GM19193 (cell line): ENCODE results near the gene CTNNA3.

Source experiments
- POLR2A ChIP-seq: IDR thresholded peaks from 4 replicates; pipeline ENCODE4 v1.6.1; 2011; ENCODE audit not compliant: insufficient read depth, insufficient read length; ENCODE audit errors: extremely low read depth

CTNNA3 gene

DNA sequence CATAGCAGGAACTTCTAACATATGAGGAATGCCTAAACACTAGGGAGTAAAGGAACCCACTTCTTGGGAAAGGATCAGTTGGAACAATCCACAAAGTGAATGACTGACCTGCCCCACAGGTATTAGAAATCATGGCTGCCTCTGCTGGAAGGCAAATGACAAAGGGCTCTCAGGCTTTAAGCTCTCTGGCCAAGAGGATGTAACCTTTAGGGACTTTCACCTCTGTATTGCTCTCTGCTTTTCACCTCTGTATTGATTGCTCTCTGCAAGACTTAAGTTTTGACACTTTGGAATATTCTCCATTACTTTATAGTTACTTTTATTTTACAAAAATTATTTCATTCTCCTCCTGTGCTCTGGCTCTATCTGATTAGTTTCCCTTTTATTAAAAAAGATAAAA, 522.2 kb downstream of the CTNNA3 start:
- TF ChIP-seq POLR2A = no peak

DNA sequence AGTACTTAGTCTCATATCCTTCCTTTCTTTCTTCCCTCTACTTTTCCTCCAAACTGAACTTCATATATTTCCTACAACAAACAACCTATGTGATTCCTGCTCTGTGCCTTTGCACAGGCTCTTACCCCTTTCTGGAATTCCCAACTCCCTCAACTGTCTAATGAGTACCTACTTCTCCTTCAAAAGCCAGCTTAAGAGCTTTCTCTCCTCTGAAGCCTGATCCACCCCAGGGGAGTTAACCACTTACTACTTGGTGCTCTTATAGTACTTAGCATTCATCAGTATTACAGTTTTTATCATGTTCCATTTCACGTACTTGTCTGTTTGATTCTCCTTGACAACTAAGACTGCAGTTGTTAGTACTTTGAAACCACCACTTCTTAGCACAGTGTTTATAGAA, 524.0 kb downstream of the CTNNA3 start:
- TF ChIP-seq POLR2A = no peak

DNA sequence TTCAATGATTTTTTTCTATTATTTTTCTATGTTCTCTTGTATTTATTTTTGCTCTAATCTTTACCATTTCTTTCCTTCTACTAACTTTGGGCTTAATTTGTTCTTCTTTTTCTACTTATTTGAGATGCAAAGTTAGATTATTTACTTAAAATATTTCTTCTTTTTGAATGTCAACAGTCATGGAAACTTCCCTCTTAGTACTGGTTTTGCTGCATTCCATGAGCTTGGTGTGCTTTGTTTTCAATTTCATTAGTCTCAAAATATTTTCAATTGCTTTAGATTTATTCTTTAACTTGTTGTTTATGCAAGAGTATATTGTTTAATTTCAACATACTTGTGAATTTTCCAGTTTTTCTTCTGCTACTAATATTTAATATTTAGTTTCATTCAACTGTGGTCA, 539.8 kb downstream of the CTNNA3 start:
- TF ChIP-seq POLR2A = no peak

DNA sequence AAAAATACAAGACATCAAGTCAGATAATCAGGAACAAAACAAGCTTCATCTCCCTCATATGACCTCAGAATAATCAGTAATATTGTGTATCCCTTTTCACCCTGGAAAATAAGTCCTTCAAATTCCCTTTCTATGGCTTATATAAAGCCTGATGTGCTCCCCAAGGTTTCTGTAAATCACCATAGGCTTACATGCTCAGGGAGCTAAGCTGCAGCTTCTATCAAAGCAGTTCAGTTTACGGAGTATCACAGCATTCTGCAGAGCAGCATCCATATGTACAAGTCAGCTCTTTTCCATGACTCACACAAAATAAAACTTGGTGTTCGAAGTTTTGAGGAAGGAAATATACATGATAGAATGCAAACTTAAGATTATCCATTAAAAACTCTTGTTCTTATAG, 544.5 kb downstream of the CTNNA3 start:
- no peak for TF ChIP-seq POLR2A

DNA sequence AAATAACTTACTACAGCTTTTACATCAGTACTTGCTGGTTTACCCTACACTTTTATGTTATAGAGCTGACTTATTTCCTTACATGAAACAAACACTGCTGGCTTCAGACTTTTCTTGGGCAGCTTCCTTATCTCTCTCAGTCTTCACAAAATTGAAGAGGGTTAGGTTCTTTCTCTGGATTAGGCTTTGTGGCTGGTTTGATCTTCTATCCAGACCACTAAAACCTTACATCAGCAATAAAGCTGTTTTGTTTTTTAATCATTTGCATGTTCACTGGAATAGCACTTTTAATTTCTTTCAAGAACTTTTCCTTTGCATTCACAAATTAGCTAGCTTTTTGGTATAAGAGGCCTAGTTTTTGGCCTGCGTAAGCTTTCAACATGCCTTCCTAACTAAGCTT, 551.5 kb downstream of the CTNNA3 start:
- TF ChIP-seq POLR2A = no peak

DNA sequence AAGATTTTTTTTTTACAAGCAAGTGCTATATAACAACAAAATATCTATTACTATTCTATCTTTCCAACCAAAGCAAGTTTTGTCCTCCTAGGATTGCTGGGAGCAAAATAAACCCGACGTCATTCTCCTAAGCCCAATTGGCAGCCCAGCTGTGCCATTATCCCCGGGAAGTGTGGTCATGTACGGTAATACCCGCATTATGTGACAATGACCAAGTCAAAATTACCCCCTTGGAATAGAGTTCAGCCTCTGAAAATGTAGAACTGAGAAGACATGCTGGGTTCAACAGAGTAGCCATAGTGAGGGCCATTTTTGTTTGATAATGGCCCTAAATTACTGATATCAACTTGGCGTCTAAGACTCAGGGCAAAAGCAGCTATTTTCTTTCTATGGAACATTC, 554.7 kb downstream of the CTNNA3 start:
- no peak for TF ChIP-seq POLR2A

DNA sequence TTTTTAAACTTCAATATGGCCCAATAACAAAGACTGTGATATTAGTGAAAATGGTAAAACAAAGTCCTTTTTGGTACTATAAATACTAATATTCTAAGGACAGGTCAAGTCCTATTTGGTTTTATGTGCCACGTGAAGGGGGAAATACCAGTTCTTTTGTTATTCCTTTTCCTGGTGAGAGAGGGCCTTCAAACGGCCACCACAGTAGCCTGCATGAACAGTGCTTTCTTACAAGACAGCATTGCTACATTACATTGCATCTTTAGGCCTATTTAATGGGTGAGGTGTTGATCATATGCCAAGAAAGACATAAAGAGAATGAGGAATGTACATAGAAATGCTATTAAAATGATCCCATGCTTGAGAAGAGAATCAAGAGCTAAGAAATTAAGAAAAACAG, 555.4 kb downstream of the CTNNA3 start:
- TF ChIP-seq POLR2A = no peak

DNA sequence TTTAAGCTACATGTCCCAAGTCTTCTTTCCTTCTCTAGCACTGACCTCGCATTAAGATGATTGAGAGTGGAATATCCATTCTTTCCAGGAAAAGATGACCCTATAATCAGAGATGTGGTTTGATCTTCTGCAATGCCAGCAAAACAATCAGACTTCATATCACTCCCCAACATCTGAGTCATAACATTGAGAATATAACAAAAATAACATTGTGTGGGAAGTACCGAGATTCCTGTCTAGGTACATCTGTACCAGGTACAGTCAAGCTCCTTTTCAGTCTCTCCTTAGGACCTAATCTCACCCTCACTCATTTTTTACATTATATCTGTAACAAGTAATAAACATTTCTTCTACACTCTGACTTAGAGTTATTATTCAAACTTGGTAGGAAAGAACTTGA, 568.6 kb downstream of the CTNNA3 start:
- TF ChIP-seq POLR2A = no peak

DNA sequence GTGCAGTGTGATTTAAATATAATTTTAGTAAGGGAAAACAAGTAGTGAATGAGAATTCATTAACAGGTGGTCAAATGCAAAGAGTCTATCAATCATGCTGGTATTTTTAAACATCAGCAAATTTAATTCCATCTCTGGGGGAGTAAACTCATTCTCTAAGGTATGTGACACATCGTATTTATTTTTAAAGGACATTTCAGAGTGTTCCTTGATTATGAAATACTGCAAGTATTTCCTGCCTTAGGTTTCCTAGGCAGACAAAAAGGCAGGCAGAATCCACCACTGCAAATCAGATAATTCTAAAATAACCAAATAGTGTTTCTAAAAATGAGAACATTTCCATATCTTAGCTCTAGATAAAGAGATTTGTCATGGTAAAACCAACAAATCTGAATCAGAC, 576.3 kb downstream of the CTNNA3 start:
- TF ChIP-seq POLR2A = no peak

DNA sequence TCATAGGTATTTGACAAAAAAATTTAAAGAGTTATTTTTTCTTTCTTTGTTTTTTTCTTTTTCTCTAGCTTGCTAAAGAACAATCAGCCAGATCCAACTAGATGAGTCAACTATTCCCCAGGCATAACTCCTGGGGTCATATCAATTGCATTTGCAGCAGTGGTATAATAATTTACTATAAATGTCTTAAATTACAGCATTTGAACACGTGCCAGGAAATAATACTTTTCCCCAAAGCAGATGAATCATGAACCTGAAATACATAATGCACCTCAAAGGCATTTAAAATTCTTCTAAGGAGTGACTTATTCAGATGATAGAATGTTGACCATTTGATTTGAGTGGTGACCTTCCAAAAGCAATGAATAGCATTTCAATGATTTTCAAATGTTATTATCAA, 580.0 kb downstream of the CTNNA3 start:
- TF ChIP-seq POLR2A = no peak

DNA sequence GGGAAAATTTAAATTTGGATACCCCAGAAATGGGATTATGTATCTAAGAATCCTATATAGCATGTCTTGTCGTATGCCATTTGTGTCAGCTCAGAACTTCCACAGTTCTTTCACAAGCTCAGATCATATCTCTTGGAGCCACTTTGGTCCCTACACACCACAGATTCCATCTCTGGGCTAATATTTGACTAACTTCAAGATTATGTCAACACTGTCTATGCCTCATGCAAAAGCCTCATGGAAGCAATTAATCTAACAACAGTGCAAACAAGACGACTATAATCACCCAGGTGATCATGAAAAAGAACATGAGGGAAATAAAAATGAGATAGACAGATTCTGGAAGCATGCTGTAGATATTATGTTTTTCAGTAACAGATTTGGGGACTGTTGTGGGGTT, 581.0 kb downstream of the CTNNA3 start:
- TF ChIP-seq POLR2A = no peak

DNA sequence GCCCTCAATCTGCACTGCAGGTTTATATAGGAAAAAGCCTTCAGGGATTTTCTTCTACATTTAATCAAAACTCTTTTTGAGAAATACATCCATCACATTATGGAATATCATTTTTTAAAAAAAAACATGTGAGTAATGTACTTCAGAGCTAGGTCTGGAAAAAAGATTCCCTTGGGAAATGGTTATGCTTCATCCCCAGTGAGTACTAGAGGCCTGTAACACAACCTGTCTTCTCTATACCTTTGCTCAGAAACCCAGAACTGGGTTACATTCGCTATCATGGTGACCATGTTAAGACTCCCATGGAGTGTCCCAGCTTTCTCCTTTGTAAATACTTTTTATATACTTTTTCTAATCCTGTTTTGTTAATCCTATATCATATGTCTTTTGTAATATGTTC, 583.2 kb downstream of the CTNNA3 start:
- no peak for TF ChIP-seq POLR2A

DNA sequence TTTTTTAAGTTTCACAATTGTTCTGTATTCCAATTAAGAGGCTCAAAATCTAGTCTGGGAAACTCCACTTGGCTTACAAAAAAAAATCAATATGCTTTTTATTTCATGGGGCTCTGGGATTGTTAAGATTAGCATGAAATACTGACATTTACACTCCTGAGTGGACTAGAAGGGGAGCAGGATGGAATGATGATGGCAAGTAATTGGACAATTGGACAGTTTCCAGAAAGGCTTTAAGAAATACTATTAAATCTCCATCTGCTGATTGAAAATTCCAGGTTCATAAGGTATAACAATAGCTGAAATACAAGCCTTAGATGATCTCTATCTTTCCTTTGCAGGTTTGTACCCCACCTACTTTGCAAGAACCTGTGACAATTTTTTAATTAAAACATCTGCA, 585.7 kb downstream of the CTNNA3 start:
- no peak for TF ChIP-seq POLR2A

DNA sequence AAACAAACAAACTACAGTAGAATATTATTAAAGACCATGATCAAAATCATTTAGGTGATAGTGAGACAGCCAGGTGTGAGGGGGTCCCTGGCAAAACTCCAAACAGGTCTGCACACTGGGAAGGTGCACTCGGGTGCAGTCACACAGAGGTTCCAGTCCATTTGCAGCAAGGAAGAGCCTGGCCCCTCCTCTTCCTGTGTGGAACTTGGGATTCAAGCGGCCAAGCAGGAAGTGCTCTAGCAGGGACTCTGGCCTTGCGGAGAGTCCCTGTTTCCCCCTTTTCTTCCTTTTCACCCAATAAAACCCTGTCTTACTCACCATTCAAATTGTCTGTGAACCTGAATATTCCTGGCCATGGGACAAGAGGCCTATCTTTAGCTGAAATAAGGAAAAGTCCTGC, 588.3 kb downstream of the CTNNA3 start:
- TF ChIP-seq POLR2A = no peak

DNA sequence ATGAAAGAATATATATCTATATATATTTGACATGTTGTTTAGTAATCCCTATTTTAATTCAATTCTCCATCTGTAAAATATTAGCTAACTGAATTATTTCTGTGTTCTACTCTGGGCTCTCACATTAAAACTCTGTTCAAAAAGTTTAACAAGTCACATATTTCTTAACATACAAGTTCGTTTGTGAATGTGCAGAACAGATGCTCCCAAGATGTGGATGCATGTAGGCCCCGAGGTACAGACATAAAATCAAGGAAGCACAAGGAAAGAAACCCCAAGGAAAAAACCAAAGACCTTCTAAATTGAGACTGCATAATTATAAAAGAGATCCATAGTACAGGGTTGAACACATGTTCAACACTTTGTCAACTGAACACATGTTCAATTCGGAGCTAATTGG, 595.0 kb downstream of the CTNNA3 start:
- TF ChIP-seq POLR2A = no peak

DNA sequence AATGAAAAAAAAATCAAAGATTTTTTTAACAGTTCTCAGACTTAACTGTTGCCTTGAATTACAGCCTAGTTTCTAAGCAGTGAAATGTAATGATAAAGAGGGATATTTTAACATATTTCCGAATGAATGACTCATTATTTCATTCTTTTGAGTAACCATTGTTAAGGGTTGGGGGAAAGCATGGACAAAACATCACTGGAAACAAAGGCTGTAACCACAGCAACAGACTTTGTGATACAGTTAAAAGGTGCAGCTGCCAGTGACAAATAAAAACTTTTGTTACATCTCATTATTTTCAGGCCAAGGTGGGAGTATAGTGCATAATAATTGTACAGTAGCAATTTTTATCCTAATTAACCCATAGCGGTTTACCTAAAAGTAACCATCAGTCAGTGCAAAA, 597.5 kb downstream of the CTNNA3 start:
- no peak for TF ChIP-seq POLR2A

DNA sequence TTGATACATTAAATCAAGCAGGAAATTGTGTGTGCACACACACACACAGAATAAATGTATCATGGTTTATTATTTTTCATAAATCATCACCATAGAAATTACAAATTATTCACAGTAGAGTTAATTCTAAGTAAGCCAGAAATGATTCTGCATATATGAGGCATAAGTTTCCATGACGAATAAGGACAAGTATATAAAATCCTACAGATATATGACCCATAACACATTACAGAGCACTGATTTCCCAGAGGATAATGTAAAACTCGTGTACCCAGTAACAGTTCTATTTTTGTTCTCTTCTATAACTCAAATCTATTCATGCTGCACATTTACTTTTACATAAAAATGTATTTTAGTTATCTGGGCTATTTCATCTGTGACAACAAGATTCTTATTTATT, 600.5 kb downstream of the CTNNA3 start:
- TF ChIP-seq POLR2A = no peak

DNA sequence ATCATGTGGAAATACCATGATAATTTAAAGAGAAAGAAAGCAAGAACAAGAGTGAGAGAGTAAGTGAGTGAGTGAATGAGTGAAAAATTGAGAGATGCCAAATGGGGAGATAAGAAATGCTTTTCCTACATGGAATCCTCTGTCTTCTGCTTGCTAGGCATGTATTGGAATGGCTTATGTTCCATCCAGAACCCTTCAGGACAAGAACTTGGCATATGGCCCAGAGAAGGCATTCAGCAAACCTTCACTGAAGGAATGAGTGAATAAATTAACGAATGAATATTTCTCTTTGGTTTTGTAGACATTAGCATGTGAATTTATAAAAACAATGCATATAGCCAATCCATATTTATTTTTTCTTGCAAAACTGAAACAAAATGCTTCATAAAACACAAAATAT, 608.0 kb downstream of the CTNNA3 start:
- TF ChIP-seq POLR2A = no peak
